Activated CD4-positive, alpha-beta T cell treated with anti-CD3 and anti-CD28 coated beads, Interleukin-2, amount 50 U/mL, for 4 hours (primary cell): ENCODE results near the gene ATRN.

ENCODE experiments used
- DNase-seq, 2 experiments: peaks; one replicate each; pipeline ENCODE4 v3.0.0-alpha.2; 2020

Gene ATRN

DNA sequence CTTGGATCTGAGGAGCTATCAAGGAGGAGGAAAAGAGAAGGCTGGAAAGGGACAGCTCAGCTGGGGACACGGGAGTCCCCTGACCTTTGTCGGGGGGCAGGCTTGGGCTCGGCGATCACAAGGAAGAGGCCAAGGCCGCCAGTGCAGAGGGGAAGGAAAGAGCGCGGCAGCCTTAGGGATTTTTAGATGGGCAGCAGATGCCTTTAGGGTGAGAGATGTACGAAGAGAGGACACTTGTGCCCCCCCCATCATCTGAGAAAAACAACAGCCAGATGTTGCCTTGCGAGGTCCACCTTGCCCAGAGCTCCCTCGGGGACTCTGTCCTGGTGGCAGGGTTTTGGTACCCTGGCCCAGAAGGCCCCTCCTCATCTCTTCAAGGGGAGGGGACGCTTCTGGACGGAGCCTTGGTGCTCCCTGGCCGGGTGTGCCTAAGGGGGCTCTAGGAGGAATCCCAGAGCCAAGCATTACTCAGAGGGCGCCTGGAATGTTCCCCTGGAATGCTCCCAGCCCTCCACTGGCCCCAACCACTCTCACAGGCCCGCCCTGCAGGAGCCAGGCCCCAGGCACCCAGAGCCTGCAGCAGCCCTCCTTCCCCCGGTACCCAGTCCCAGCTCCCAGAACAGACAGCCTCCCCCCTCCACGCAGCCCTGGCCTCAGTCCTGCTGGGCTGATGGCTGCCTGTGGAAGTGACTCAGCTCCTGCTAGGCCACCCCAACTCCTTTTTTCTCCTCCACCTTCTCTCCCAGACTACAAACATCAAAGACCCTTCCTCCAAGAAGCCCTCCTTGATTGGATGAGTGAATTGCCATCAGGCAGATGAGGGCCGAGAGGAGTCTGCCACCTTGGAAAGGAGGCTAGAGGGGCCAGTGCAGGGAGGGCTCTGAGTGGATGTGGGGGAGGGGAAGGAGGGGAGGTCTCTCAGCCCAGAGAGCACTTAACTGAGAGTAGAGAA, 209.2 kb downstream of the ATRN start:
- no peak for DNase-seq

DNA sequence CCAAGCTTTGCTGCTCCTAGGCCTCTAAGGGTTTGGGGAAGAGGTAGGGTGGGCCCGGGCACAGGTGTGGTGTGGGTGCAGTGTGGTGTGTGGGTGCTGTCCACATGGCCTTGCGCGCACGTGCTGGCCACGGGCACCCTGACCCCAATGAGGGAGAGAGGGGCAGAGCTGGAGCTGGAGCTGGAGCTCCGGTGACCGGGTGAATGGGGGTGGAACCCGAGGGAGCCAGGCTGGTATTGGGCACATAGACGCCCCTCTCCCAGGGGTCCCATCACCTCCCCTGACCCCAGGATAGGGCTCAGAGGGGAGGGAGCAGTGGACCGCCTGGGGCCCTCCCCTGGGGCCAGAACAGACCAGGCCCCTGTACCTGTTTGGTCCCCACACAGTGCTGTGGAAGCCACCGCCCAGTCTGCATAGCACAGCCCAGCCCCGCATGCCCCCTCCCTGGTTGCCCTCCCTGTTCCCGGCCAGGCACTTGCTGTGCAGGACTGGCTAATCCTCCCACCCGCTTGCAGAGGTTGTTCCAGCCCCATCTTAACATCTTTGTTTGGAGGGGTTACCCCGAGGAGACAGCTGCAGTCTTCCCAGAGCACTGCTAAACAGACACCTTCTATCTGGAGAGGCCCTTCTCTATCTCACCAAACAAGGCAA, 210.0 kb downstream of the ATRN start:
- no peak for DNase-seq

DNA sequence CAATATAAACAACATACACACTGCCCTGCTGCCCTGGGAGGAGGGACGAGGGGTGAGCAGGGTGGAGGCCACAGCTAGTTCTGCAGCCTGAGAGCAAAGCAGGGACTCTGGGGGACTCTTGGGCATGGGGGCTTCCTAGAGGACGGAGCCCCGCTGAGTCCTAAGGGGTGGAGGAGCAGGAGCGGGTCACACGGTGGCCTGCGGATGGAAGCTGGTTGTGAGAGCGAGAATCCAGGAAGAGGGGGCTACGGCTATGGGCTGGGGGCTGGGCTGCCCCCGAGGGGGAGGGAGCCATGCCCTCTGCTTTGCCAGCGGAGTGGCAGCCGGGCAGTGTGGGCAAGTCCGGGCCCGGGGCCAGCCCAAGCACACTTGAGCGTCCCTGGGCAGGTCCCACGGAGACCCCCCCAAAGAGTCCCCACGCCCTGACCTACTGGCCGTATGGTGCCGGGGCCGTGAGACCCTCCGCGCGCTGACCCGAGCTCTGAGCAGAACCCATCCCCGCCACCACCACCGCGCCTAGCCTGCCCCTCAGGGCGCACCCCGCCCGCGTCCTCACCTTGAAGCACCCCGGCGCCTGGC, 210.6 kb downstream of the ATRN start:
- DNase-seq, result no peak

DNA sequence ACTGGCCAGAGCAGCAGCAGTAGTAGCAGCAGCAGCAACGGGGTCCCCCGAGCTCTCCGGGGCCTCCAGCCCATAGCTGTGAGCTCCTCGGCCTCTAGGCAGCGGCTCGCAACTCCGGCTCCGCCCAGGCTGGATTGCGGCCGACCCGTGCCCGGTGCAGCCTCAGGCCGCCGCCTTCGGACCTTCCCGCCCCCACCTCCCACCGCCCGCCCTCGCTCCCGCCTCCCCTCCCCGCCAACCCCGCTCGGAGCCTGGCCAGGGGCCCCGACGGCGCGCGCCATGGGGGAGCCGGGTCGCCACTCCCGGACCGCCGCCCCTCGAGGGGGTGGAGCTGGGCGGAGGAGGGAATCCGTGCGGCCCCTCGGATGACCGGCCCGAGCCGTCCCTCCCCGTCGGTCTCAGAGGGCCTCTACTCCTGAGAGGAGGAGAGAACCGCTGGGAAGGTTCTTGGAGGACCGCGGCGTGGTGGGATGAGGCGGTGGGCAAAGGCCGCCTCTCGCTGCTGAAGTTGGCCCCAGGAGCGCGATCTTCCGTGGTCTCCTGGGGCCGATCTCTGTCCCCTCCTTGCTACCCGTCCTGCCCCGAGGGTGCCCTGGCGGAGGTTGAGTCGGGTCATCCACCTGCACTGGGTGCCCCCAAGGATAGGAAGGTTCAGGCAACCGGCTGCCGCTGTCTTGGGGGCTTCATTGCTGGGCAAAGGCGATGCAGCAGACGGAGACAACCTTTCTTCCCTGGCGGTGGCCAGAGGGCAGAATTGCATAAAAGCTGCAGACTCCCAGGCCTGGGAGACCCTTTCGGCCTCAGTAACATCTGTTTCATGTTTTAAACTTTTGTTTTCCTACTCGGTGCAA, 211.3 kb downstream of the ATRN start, which contains the start of gene ADAM33:
ADAM33 (minus strand) TSS at position 80 of the 851 bp plus-strand sequence; CDS start at position 74, 6 bp downstream.
- DNase-seq, result no peak

DNA sequence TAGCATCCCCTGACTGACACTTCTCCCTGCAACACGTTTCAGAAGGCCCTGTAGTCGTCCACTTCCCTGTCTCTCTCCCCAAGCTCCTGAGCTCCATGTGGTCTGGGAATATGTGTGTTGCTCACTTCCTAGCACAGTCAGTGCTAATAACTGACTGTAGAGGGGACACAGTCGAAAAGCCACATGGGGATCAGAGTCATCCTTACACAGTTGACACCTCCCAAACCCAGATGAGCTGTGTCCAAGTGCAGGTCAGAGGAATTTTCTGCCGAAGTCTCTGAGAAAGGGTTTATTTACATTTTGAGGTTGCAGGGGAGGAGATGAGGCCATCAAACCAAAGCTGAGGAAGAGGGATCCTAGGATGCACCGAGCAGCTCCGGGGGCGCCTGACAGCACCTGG, 214.5 kb downstream of the ATRN start:
- DNase-seq, result no peak

DNA sequence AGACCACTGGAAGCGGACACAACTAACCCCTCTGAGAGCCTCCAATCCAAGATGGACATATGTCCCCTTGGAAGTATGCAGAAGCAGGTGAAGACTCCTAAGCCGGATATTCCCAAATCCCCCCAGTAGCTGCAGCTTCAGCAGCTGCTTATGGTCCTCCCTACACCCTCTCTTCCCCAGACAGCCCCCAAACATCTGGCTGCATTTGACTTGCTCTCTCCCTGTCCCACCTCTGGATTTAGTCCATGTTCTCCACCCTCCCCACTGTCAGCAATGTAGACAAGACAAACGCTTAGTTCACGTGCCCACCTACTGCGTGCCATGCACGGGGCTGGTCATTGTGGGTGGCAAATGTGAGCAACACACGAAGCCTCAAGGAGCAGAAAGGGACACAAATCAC, 215.6 kb downstream of the ATRN start:
- DNase-seq, result no peak

DNA sequence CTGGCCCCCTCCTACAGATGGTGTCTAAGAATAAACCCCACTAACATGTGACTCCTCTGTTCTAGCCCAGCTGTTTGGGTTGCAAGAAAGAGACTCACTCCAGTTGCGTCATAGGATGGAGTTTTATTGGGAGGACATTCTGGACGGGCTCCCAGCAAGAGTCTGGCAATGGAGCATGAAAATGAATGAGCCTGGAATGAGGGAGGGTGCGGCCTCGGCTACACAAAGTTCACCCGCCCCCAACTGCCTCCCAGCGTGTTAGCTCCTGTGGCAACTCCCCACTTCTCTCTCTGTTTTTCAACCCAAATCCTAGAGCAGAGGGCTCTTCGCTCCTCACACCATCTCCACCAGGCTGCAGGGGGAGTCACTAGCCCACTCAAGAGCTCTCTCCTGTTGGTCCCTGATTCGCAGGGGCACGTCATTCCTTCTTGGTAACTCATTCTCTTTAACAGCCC, 216.1 kb downstream of the ATRN start:
- no peak for DNase-seq

DNA sequence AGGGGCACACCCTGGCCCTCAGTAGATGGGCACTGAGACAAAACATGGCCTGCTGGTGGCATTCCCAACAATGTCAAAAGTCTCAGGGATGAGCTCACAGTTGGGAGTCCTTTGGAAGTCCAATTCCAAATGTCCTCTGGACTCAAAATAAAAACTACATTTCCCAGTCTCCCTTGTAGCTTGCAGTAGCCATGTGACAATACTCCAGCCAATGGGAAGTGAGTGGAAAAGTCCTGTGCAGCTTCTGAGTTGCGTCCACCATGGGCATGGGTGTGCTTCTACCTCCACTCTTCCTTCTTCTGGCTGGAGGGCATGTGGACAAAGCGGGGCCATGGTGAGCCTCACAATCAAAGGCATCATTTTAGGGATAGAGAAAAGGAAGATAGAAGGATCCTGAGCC, 216.8 kb downstream of the ATRN start:
- DNase-seq, result no peak

DNA sequence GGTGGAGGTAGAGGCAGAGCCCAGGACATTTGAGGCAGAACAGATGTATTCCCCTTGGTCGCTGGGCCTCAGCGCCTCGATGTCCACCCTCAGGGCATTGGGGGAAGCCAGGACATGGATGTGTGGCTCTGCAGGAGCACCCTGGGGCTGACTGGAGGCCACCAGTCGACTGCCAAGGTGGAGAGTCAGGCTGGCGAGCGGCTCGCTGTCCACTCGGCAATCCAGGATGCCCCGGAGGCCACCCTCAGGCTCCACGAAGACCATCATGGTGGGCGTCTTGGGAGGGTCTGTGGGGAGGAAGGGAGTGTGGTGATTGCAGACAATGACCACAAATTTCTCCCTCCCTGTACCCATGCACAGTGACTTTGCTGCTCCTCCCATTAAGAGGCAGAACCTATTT, 219.2 kb downstream of the ATRN start:
- DNase-seq, result no peak

DNA sequence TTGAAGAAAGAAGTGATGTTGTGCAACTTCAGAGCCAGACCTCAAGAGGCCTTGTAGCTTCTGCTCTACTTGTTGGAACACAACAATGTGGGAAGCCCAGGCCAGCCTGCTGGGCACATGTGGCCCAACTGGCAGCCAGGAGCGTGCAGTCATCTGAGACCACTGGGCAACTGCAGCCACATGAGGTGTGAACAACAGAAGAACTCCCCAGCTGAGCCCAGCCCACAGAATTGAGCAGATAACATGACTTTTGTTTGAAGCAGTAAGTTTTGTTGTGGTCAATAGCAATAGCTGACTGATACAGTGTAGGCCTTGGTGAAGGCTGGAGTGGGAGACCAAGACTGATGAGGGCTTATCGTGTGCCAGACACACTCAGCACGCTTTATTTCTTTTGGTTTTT, 219.6 kb downstream of the ATRN start:
- DNase-seq, result no peak

DNA sequence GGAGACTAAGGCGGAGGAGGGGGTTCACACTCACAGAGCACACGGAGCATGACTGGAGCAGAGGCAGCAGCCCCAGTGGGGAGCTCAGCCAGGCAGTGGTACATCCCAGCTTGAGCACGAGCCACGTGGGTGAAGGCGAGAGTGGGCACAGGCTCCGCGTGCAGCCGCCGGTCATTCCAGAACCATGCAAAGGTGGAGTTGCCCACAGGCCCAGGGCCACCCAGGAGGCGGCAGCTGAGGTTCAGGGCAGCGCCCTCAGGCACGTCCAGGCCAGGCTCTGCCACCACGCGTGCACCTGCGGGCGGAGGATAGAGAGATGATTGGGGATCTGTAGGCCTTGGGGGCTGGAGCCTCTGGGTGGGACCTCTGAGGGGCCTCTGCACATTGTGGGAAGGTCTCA, 220.5 kb downstream of the ATRN start:
- no peak for DNase-seq

DNA sequence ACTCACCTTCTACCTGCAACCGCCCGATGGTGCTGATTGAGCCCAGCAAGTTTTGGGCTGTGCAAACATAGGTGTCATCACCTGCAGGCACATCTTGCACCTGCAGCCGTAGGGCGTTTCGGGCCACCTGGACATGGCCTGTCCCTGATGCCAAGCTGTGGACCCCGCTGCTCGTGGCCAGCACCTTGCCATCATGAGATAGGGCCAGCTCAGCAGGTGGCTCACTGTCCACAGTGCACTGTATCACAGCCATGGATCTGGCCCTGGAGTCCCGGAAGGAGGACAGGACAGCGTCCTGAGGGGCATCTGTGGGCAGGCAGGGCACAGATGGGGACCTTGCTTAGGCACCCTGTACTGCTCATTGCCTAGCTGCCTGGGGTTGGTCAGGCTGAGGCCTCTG, 221.1 kb downstream of the ATRN start:
- no peak for DNase-seq

DNA sequence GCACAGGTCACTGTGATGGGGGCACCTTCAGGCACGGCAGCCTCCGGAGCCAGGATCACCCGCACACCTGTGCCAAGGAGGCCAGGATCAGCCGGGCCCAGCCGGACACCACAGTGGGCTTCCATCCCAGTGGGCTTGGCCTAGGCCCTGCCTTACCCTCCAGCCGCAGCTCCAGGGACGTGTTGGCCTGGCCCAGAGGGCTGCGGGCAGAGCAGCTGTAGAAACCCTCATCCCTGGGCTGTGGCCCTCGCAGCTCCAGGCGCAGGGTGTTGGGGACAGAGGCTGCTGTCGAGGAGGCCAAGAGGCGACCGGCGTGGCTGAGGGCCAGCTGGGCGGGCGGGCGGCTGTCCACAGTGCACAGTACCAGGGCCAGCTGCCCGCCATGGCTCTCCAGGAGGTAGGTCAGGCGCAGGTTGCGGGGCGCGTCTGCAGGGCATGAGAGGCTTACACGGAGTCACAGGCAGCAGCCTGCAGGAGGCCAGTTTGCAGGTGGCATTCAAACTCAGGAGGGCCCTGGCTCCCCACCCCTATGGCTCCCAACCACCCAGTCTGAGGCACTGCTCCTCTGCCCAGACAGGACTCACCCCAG, 222.0 kb downstream of the ATRN start:
- no peak for DNase-seq

DNA sequence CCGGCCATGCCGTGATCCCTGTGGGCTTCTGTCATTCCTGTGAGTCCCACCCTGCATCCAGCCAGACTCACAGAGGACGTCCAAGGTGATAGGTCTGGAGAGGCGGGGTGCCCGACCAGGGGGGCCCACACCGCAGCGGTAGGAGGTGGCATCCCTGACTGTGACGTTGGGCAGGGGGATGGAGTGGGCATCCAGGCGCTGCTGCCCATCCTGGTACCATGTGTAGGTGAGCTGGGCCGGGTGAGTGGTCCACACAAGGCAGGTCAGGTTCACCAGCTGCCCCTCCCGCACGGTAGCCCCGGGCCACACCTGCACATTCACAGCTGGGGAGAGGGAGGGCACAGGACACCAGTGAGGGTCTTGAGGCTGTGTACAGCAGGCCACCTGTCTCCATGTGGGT, 222.6 kb downstream of the ATRN start:
- DNase-seq, result no peak

DNA sequence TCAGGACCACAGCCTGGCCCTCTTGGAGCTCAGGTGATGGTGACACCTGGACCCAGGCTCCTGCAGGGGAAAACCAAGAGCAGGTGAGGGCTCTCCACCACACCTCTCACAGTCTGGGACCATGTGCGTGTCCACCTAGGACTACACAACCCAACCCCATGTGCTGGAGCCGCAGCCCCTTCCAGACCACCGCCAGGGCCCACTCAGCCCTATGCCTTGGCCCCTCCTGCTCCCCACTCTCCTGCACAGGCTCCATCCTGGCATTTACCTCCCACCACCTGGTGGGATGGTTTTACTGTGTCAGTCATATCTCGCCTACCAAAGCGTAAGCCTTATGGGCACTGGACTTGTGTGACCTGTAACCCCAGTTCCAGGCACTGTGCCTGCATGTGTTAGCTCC, 224.0 kb downstream of the ATRN start:
- DNase-seq, result no peak

DNA sequence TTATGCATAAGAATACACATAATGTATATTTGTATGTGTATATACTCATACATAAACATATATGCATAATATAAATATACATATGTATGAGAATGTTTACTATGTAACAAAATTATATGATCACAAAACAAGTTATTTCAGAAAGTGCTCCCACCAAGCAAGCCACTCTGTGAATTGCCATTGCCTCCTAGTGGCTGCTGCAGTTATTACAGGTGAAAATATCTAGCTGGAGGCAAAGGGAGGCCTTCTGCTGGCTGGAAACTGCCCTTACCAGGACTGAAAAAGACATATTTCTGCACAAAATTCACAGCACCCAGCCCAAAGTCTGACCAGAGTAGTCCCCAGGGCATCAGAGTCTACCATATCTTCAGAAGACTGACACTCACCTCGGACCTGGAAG, 225.4 kb downstream of the ATRN start:
- DNase-seq, result no peak

DNA sequence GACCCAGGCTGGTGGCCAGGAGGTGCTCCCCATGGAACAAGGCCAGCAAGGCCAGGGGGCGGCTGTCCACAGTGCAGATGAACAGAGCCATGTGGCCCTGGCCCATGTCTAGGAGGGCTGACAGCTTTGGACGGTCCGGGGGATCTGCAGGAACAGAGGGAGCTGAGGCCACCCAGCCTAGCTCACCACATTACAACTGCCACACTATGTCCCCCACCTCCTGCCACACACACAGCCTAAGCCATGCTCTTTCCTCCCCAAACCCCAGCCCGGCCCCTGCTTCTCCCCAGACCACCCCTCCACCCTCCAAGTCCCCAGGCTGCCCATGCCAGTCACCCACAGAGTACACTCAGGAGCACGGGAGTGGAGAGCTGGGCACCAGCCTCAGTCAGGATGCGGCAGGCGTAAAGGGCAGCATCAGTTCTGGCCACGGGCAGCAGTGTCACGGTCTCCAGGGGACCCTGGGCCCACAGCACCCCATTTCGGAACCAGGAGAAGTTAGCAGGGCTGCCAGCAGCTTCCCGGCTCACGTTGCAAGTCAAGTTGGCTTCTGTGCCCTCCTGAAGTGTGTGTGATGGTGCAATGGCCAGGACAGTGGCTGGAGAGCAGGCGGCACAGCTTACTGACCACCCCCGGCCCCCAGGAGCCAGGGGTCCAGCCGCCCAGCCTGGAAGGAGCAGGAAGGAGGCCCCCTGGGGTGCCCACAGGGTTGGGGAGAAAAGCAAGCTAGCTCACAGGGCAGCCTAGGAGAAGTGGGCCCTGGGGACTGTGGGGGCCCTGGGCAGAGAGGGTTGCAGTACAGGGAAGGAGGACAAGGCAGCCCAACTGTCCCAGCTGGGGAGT, 226.1 kb downstream of the ATRN start:
- no peak for DNase-seq

DNA sequence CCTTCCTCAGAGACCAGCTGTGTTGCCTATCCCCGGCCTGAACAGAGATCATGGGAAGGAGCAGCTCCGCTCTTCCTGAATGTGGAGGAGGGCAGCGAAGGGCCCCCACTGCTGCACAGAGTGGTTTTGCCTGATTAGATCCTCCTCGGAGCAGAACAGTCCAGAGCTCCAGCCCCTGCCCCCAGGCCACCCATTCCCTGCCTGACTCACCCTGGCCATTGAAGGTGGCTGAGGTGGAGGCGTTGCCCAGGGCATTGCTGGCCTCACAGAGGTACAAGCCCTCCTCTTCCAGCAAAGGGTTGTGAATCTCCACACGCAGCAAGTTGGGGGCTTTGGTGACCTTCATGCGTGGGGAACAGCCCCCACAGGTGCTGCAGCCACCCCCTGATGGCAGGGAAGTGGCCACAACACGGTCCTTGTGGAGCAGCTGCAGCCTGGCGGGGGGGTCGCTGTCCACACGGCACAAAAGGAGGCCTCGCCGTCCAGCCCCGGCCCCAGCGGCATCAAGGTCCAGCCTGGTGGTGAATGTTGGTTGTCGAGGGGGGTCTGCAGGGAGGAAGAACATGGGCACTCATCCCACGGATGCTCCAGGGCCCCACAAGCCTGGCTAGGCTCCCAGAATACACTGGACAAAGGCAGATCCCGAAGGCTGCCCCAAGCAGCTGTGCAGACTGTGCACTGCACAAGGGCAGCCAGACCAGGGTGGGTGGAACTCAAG, 226.9 kb downstream of the ATRN start:
- no peak for DNase-seq

DNA sequence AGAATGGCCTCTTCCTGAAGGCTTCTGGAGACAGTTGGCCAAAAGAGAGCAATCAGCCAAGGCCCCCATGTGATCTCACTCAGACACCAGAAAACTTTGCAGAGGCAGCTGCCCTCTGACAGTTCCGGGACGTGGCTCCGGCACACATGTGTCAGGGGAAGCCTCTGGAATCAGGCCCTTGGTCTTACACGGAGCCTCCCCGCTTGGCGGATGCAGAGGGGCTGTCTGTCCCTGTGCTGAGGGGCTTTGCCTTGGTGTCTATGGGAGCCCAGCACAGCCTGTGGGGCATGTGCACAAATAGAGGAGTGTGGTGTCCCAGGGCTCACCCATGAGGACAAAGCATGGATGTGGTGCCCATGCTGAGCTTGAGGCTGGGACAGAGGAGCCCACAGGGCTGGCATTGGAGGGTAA, 227.8 kb downstream of the ATRN start:
- DNase-seq, result no peak

DNA sequence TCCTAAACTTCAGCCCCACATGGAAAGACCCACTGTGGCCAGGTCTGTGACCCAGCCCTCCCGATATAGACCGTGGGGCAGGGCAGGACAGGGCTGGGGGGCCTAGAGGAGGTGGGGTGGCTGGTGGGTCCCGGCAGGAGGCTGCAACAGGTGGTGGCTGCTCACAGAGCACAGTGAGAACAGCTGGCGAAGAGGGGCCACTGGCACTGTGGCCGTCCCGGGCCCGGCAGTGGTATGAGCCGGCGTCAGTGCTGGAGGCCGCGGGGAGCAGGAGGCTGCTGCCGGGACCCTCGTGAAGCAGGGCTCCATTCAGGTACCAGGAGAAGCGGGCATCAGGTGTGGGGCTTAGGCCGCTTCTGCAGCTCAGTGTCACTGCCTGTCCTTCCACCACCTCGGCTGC, 228.2 kb downstream of the ATRN start:
- no peak for DNase-seq
